HG02588 (cell line): ENCODE data around the gene MOB3B.

ENCODE experiments used
- ATAC-seq: cut with Tn5 transposase; IDR thresholded peaks from one replicate; pipeline ENCODE4 v1.9.1; 2021; ENCODE audit warnings: mild to moderate bottlenecking, moderate library complexity; ENCODE audit not compliant: unreplicated experiment

The MOB3B gene

DNA sequence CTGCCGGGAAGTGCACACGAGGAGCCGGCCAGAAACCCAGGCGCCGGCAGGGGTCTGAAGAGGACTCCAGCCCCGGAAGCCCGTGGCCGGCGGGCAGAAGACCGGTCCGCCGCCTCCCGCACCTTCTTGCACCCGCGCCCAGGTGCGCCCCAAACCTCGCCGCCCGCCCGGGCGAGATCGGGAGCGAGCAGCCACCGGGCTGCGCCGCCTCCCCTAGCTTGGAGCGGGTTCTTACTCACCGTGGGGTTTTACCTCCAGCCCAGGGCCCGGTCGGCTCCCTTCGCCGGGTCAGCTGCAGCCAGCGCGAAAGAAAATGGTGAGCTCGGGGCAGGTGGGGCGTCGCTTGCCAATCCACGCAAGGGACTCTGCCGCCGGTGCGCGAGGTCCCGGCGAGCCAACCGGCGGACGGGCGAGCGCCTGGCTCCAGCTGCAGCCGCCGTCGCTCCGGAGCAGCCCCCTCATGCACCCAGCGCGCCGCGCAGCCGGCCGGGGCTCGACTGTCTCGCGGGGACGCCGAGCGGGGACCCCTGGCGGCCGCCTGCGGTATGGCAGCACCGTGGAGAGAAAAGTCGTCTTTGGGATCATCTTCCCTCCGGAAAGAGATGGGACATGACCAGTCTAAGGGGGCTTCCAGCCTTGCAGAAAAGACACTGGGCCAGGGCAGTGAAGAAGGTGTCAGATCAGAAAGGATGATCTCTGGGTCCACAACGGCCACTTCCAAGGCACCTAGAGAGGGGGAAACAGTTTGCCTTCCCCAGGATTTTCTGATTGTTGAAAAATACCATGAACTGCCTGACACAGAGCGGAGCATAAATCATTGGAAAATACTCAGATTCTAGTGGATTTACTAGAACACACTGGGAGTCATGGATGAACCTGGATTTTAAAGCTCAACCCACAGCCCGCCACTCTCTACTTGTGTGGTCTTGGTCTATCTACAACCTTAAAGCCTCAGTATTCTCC is at the start of gene MOB3B:
MOB3B (minus strand) TSS at position 499 of the 963 bp plus-strand sequence. CDS start 74,264 bp downstream, outside the sequence.
- peak; percentile 72 for ATAC-seq

GRCh38 chr9:27573634-27574590 is 44.3 kb upstream of the MOB3B start:
- ATAC-seq, result peak; percentile 85

DNA sequence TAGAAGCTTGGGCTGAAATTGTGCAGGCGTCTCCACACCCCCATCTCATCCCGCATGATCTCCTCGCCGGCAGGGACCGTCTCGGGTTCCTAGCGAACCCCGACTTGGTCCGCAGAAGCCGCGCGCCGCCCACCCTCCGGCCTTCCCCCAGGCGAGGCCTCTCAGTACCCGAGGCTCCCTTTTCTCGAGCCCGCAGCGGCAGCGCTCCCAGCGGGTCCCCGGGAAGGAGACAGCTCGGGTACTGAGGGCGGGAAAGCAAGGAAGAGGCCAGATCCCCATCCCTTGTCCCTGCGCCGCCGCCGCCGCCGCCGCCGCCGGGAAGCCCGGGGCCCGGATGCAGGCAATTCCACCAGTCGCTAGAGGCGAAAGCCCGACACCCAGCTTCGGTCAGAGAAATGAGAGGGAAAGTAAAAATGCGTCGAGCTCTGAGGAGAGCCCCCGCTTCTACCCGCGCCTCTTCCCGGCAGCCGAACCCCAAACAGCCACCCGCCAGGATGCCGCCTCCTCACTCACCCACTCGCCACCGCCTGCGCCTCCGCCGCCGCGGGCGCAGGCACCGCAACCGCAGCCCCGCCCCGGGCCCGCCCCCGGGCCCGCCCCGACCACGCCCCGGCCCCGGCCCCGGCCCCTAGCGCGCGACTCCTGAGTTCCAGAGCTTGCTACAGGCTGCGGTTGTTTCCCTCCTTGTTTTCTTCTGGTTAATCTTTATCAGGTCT is 43.5 kb upstream of the MOB3B start, which contains the start of gene C9orf72:
C9orf72 (minus strand) TSS at position 564 of the 716 bp plus-strand sequence. CDS start 6,361 bp downstream, outside the sequence.
- peak; percentile 74 for ATAC-seq

DNA sequence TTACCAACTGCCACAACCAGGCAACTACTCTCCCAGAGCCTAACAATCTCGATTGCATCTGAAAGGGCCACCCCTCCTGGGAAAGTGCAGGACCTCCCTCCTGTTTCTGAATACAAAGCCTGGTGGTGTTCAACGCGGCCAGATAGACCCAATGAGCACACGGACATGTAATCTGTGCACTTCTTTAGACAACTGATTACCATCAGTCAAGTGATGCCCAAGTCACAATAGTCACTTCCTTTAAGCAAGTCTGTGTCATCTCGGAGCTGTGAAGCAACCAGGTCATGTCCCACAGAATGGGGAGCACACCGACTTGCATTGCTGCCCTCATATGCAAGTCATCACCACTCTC is 42.9 kb upstream of the MOB3B start:
- peak; percentile 25 for ATAC-seq

- ATAC-seq, result no peak
These were observed 42.4 kb upstream of the MOB3B start for GRCh38 chr9:27572061-27572460.

- ATAC-seq, result no peak
These were observed 41.4 kb upstream of the MOB3B start for GRCh38 chr9:27571011-27571410.

- no peak for ATAC-seq
These were observed 39.8 kb upstream of the MOB3B start for GRCh38 chr9:27569406-27569805.

DNA sequence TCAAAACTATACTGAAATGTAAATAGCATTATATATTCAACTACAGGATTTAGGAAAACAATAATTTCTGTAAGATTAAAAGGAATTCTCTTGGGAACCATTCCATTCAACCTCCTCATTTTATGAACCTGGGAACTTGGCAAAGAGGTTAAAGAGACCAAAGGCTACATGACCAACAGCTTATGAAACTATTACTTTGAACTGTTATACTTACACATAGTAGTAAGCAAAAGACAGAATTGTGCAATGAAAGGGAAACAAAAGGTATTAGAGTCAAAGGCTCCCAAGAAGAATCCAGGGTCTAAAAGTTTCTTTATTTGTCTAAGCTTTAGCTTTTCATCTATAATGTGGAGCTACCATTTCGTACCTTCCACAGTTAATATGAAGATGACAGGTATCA is 36.5 kb upstream of the MOB3B start:
- no peak for ATAC-seq

DNA sequence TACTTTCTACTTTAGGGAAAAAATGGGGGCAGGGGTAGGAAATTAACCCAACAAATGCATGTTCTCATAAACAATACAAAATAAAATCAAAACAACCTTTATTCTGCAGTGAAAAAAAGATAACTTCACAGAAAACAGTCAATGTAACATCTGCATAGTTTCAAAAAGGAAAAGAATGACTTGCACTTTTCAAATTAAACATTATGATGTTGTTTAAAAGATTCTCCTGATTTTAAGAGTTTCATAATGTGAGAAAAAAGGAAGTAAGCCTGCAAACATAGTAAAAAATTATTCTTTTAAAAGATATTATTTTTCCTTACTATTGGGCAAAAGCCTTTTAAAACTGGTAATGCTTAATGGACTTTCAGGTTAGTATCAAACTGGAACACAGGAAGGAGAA is 36.1 kb upstream of the MOB3B start:
- no peak for ATAC-seq

DNA sequence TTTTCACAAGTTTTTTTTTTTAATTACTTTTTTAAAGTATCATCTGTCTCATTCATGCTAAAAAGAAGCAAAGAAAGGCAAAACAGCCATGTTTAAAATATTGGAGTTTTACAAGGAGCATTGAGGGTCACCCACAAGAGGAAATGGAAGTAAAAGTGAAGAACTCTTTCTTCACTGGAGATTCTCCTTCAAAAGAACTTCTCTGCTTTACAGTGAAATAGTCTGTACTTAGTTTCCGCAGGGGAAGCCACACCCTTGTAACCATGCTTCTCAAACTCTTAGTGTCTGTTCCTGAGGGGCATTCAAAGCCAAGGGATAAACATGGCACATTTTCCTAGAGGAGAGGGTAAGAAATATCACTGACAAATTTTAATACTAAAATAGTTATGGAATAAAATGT is 35.1 kb upstream of the MOB3B start:
- ATAC-seq, result no peak

DNA sequence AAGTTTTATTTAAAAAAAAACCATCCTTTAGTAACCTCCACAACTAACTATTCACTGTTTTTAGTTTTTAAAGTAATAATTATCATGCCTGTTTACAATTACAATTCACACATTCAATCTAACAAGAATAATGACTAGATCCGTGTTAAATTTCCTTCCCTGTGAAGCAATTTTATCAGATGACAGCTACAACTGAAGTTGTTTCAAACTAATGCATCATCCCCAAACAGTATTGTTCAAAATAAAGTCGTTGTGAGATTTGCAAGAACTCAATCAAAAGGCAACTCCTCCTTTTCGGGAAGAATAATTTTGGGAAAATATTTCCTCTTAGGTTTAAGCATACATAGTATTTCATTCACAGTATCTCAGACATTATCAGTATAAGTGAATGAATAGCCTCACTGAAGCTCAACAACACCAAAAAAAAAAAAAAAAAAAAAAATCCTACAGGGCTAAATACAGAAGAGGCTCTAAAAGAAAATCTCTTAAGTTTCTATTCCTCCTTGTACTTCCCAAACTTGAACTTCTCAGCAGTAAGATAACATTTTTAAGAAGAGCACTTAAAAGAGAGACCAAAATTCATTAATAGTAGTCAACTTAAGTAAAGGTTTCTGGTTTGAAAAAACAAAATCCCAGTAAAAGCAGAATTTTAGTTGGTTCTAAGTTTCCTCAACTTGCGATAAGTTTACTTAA is 34.3 kb upstream of the MOB3B start:
- no peak for ATAC-seq

DNA sequence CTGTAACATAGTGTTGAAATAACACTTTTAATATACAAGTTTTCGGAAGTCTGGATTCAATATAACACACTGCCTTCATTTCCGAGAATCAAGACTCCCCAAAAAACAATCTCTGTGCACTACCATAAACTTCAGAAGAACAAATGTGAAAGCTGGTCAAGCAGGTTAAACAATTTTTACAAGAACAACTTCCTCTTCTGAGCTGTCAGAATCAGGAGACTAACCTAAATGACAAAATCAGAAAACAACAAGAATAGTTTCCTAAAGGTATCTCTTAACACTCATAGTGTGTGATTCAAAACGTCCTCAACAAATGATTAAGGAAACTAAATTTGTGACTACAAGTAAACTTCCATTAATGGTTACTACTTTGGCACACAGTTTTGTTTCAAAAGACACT is 32.1 kb upstream of the MOB3B start:
- ATAC-seq, result peak; percentile 56

DNA sequence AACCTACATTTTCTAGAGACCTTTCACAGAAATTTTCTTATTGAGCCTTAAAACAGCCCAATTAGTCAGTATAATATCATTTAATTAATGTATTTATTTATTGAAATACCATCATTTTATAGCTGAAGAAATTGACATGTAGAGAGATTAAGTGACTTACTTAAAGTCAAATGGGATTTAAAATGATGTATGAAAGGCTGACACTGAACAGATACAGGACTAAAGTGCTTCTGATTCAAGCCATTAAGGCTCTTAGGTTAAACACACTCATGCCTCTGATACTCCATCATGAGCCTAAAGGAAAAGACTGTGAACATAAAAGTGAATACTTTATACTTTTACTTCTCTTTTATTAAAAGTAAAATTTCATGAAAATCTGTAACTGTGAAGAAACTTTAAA is 30.8 kb upstream of the MOB3B start:
- no peak for ATAC-seq

- no peak for ATAC-seq
These were observed 28.7 kb upstream of the MOB3B start for GRCh38 chr9:27558307-27558706.

DNA sequence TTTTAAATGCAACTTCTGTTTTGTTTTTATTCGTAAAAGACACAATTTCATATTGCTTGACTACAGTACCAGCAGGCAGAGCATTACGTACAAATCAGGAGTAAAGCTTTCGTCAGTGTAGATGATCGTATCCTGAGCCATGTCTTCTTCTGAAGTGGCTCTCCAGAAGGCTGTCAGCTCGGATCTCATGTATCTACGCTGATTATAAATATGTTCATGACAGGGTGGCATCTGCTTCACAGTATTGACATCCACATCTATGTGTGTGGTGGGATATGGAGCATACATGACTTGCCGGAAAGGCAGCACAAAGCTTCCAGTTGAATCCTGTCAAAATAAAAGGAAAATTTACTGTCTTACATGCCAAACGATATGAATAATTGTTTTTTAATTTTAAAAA is 26.9 kb upstream of the MOB3B start:
- ATAC-seq, result no peak

GRCh38 chr9:27554712-27555111 is 25.1 kb upstream of the MOB3B start:
- no peak for ATAC-seq

DNA sequence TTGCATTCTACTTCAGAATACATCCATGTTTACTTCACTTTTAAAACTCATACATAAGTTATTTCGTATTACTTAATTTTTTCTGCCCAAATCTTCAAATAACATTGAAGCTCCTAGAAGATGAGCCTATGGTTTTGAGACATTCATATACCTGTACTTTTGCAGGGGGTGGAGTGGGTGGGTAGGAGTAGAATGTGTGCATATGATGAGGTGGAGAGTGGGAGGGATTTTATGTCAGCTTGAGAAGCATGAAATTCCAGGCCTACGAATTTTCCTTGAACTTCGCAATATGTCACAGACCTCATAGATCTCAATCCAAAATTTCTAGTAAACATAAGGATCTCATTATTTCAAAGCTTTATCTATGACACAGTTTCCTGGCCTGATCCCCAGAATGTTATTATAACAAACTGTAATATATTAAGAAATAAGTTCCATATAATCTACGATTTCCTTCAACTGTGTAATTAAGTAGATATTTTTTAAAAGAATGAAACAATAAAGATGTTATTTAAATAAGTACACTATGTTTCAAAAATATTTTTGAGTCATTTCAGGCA is 19.7 kb upstream of the MOB3B start:
- ATAC-seq, result no peak

DNA sequence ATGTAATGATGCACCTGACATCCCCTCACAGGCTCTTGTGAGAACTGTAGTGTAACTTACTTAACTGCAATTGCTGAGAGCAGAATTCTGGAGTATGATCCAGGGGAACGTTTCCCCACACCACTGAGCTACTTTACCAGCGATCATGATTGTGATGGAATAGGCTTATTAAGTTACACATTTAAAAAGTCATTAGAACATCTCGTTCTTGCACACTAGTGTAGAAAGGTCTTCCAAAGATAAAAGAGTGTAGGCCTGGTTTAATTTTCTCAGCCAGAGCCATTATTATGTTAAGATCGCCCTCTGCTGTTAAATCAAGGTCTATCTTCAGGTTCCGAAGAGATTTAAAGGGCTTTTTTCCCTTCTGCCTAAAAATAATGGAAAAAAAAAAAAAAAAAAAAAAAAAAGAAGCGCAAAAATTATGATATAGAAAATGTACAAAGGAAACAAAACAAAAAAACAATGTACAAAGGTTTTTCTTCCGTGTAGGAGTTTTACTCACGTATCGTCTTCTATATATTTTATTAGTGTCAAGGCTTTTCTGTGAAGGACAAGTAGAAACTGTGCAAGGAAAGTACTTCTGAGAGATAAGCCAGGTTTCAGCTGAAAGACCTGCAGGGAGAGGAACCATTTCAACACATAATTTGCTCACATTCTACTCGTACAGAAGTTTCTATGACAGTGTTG is 18.6 kb upstream of the MOB3B start:
- no peak for ATAC-seq

DNA sequence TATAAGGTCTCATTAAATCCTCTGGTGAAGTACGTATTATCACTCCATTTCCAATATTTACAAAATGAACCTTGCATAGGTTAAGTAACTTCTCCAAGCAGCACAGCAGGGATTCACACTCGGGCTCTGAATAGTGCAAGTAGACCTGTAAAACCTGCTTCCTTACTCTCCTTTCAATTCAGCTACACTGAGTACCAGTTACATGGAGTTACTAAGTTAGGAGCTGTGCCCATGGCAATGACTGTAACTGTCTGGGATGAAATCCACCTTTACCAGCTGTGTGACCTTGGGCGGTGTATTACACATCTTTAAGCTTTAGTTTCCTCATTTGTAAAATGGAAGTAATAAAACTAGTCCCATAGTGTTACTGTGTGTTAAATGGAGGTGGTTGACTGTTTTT is 15.9 kb upstream of the MOB3B start:
- no peak for ATAC-seq
